HEK293T (cell line): ENCODE results near the gene SORCS3.

ENCODE experiments used
- CTCF ChIA-PET: fragments of 350-600 bp; formaldehyde crosslinking; extraction: SDS; loops from one replicate; lab custom pipeline; 2021; ENCODE audit warnings: antibody characterized with exemption, inconsistent platforms; lab: Yijun Ruan, JAX
- POLR2A ChIA-PET: fragments of 350-600 bp; formaldehyde crosslinking; extraction: SDS; loops from one replicate; lab custom pipeline; 2020; ENCODE audit warnings: antibody characterized with exemption, inconsistent platforms; lab: Yijun Ruan, JAX
- DNase-seq: peaks from one replicate; pipeline ENCODE4 v3.0.0; 2012; ENCODE audit warnings: mixed read lengths; ENCODE audit errors: extremely low spot score
- ARNT ChIP-seq: fragments of 450-650 bp; IDR thresholded peaks from 2 replicates; pipeline ENCODE4 v1.6.1; 2017; ENCODE audit warnings: mild to moderate bottlenecking
- BHLHE40 ChIP-seq: fragments of 450-650 bp; IDR thresholded peaks from 2 replicates; pipeline ENCODE4 v1.6.1; 2016; ENCODE audit warnings: mild to moderate bottlenecking, moderate library complexity, borderline replicate concordance
- CTBP1 ChIP-seq: fragments of 450-650 bp; IDR thresholded peaks from 2 replicates; pipeline ENCODE4 v1.6.1; 2016; ENCODE audit warnings: borderline replicate concordance
- ELF4 ChIP-seq: fragments of 450-650 bp; IDR thresholded peaks from 2 replicates; pipeline ENCODE4 v1.6.1; 2017; ENCODE audit warnings: antibody characterized with exemption
- FOXA1 ChIP-seq: fragments of 450-650 bp; IDR thresholded peaks from 2 replicates; pipeline ENCODE4 v1.6.1; 2016; ENCODE audit warnings: mild to moderate bottlenecking
- FOXK2 ChIP-seq: fragments of 450-650 bp; IDR thresholded peaks from 2 replicates; pipeline ENCODE4 v1.6.1; 2016; ENCODE audit warnings: mild to moderate bottlenecking
- FOXM1 ChIP-seq: fragments of 450-650 bp; IDR thresholded peaks from 2 replicates; pipeline ENCODE4 v1.6.1; 2017; ENCODE audit warnings: mild to moderate bottlenecking, borderline replicate concordance
- HDGF ChIP-seq: fragments of 450-650 bp; IDR thresholded peaks from 2 replicates; pipeline ENCODE4 v1.6.1; 2017; ENCODE audit warnings: antibody characterized with exemption, borderline replicate concordance
- L3MBTL2 ChIP-seq: fragments of 450-650 bp; conservative IDR thresholded peaks from 2 replicates; pipeline ENCODE4 v1.6.1; 2016; ENCODE audit warnings: mild to moderate bottlenecking
- LEF1 ChIP-seq: fragments of 450-650 bp; IDR thresholded peaks from 2 replicates; pipeline ENCODE4 v1.6.1; 2017; ENCODE audit warnings: mild to moderate bottlenecking, borderline replicate concordance
- NFRKB ChIP-seq: fragments of 450-650 bp; IDR thresholded peaks from 2 replicates; pipeline ENCODE4 v1.6.1; 2016; ENCODE audit warnings: mild to moderate bottlenecking, moderate library complexity
- SP1 ChIP-seq: fragments of 450-650 bp; IDR thresholded peaks from 2 replicates; pipeline ENCODE4 v1.6.1; 2017
- SUZ12 ChIP-seq: fragments of 450-650 bp; IDR thresholded peaks from 2 replicates; pipeline ENCODE4 v1.6.1; 2016; ENCODE audit warnings: mild to moderate bottlenecking
- TARDBP ChIP-seq: fragments of 450-650 bp; IDR thresholded peaks from 2 replicates; pipeline ENCODE4 v1.6.1; 2016
- ZNF384 ChIP-seq: fragments of 450-650 bp; IDR thresholded peaks from 2 replicates; pipeline ENCODE4 v1.6.1; 2016
- TF ChIP-seq, protein P1 (sequence below): fragments of 450-650 bp; IDR thresholded peaks from 2 replicates; pipeline ENCODE4 v1.6.1; 2016

Gene SORCS3

GRCh38 chr10:105041956-105042355 is 400.9 kb downstream of the SORCS3 start:
- ChIA-PET CTCF (no interaction called here), POLR2A (no interaction called here)
- DNase-seq, result no peak
- no peak for TF ChIP-seq SUZ12
- TF ChIP-seq FOXA1, result no peak
- TF ChIP-seq, protein P1, sequence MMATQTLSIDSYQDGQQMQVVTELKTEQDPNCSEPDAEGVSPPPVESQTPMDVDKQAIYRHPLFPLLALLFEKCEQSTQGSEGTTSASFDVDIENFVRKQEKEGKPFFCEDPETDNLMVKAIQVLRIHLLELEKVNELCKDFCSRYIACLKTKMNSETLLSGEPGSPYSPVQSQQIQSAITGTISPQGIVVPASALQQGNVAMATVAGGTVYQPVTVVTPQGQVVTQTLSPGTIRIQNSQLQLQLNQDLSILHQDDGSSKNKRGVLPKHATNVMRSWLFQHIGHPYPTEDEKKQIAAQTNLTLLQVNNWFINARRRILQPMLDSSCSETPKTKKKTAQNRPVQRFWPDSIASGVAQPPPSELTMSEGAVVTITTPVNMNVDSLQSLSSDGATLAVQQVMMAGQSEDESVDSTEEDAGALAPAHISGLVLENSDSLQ, result no peak
- no peak for TF ChIP-seq SP1
- TF ChIP-seq ZNF384, result no peak
- no peak for TF ChIP-seq FOXK2
- no peak for TF ChIP-seq LEF1
- no peak for TF ChIP-seq BHLHE40
- TF ChIP-seq ARNT, result no peak
- TF ChIP-seq L3MBTL2, result no peak
- TF ChIP-seq ELF4, result no peak
- TF ChIP-seq FOXM1, result no peak
- no peak for TF ChIP-seq CTBP1
- no peak for TF ChIP-seq HDGF
- no peak for TF ChIP-seq TARDBP
- TF ChIP-seq NFRKB, result no peak

- no peak for DNase-seq
- CTCF ChIA-PET, result no interaction called here
- POLR2A ChIA-PET, result no interaction called here
- TF ChIP-seq FOXA1 (no peak), NFRKB (no peak), HDGF (no peak), L3MBTL2 (no peak), FOXK2 (no peak), ARNT (no peak), SP1 (no peak)
- TF ChIP-seq, protein P1, result no peak
These were observed 401.9 kb downstream of the SORCS3 start for GRCh38 chr10:105042906-105043552.

DNA sequence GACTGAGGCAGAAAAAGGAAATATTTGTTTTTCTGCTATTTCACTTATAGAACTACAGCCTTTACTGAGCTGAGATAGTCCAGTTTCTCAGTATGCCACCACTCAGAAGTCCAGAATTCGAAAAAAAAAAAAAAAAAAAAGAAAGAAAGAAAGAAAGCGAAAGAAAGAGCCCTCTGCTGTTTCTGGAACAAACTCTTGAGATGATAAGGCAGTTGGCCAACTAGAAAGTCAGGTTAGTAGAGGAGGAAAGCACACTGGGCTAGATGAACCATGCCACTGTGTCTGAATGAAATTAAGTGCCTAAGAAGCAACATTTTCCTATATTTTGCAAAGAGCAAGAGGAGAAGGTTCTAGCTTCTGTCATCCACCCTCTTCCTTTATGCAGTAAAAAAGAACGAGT is 403.8 kb downstream of the SORCS3 start:
- CTCF ChIA-PET, result no interaction called here
- no peak for DNase-seq
- no peak for TF ChIP-seq CTBP1
- no peak for TF ChIP-seq BHLHE40
- TF ChIP-seq TARDBP, result no peak
- TF ChIP-seq SP1, result no peak
- TF ChIP-seq L3MBTL2, result no peak
- no peak for TF ChIP-seq FOXM1
- TF ChIP-seq HDGF, result no peak
- TF ChIP-seq NFRKB, result no peak
- TF ChIP-seq ELF4, result no peak
- TF ChIP-seq, protein P1, result no peak
- POLR2A ChIA-PET, result no interaction called here

DNA sequence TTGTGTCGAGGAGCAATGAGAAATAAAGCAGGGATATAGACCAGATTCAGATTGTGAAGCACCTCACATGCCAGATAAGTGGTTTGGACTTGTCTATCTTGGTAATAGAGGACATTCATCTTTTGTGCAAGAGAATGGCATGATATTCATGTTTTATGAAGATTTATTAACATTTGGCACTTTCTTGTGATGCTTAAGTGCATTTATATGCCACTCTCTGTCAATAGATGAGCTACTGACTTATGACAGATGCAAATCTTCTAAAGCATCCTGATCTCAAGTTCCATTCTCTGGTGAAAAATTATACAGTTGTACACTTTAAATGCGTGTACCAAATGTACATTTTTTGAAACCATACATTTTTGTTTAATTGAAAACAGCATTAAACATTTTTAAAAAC is 415.3 kb downstream of the SORCS3 start:
- POLR2A ChIA-PET, result no interaction called here
- no peak for DNase-seq
- no peak for TF ChIP-seq FOXM1
- TF ChIP-seq TARDBP, result no peak
- no peak for TF ChIP-seq NFRKB
- TF ChIP-seq ELF4, result no peak
- no peak for TF ChIP-seq BHLHE40
- TF ChIP-seq CTBP1, result no peak
- no peak for TF ChIP-seq SUZ12
- TF ChIP-seq L3MBTL2, result no peak
- no peak for TF ChIP-seq FOXA1
- TF ChIP-seq SP1, result no peak
- TF ChIP-seq FOXK2, result no peak
- TF ChIP-seq LEF1, result no peak
- no peak for TF ChIP-seq ARNT
- TF ChIP-seq, protein P1, result no peak

DNA sequence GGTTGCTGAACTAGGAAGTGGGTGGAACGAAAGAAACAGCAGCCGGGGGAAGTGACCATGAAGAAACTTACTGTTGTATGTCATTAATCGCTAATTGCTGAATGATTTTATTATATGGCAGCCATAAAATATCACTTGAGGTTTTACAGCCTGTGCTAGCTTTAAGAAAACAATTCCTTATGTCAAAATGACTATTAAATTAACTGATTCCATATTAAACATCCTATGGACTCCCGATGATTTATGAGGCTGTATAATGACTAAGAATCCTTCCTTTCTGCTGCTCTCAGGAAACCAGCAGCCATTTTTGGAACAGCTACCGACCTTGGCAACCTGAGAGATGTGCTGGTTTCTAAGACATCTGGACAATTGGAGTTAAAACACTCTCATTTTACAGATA is 421.9 kb downstream of the SORCS3 start:
- ChIA-PET POLR2A (no interaction called here), CTCF (no interaction called here)
- DNase-seq, result no peak
- TF ChIP-seq HDGF, result no peak
- TF ChIP-seq, protein P1, result 0 out of 2 replicates have a peak, but pooled peaks have one; percentile 5

More for the DNA sequence above, 415.3 kb downstream of the SORCS3 start:
- CTCF ChIA-PET, result no interaction called here
